ENCODE data around the gene KRT40. TPM values are rescaled to one million over a fixed set of nuclear protein-coding genes. Genes with fewer than 3 reads are reported as not detected.

KRT40 gene
- total RNA-seq (2021; ENCODE audit: unreplicated experiment) (not detected), Bru-seq, nascent RNA (percentile 6 among the genes with signal in this experiment), BruChase-seq, experiment 1, labeled RNA remaining after a 6-hour chase (not detected), BruChase-seq, experiment 2, labeled RNA remaining after a 2-hour chase (not detected)
- polyA plus RNA-seq (2012): 0.04 TPM in 1 of 2 replicates, not detected in the other
- long read RNA-seq: 0 reads

GRCh38 chr17:40984226-40984625 lies at the start of gene KRT40:
KRT40 (minus strand) TSS chr17:40984326; CDS start chr17:40984273, 53 bp downstream.
- Histone ChIP-seq H3K27ac (ENCODE audit: low read depth, low read length) (no peak within 1 kb of the TSS), H3K9ac (ENCODE audit: low read length) (no peak within 1 kb of the TSS), H3K27me3 (ENCODE audit: insufficient read depth, low read length) (no peaks in the 10 kb centered on the region), H4K20me1 (ENCODE audit: insufficient read depth) (no peaks in the 10 kb centered on the region), H3K9me2 (ENCODE audit: insufficient read depth) (no peaks in the 10 kb centered on the region), H3K4me1 (ENCODE audit: control insufficient read depth in 1 of 2, insufficient read depth in 2 of 2, low read length in 2 of 2) (peaks cover 4% of the 10 kb centered on the region in 2 experiments; a peak in 3 of 4 replicates), H3K9me3 (ENCODE audit: control insufficient read depth in 1 of 2, insufficient read depth in 1 of 2, low read depth in 1 of 2, low read length in 2 of 2) (peaks cover 0 to 8% of the 10 kb centered on the region in 2 experiments; a peak in 1 of 4 replicates), H2AFZ (ENCODE audit: low read depth, low read length, poor library complexity, severe bottlenecking) (peak within 1 kb of the TSS; percentile 31), H3K79me2 (ENCODE audit: insufficient read depth, low read length) (no peaks in the 10 kb centered on the region), H3K4me2 (ENCODE audit: low read length) (no peak within 1 kb of the TSS), H3K36me3 (ENCODE audit: control insufficient read depth in 1 of 2, insufficient read depth in 2 of 2, low read length in 2 of 2) (no peaks in the 10 kb centered on the region), H3K4me3 (replicated peaks in 1 of 2; ENCODE audit: low read depth in 1 of 2, low read length in 2 of 2) (no peak within 1 kb of the TSS)
- POLR2A ChIA-PET: no interaction called here
- intact Hi-C loops (cut with micrococcal nuclease): no loop called here
- ATAC-seq (no peak), DNase-seq (ENCODE audit: low read depth, low spot score) (no peak)
- no TSS peak for BruUV-seq (replicated peaks)
- TF ChIP-seq SP1 (IDR thresholded peaks at IDR 0.05; ENCODE audit: low read depth) (no peak), CBX3 (IDR thresholded peaks at IDR 0.05; ENCODE audit: low read depth) (no peak), EZH2 (IDR thresholded peaks at IDR 0.05) (no peak), CTCF (IDR thresholded peaks at IDR 0.05 in 2 of 3, conservative IDR thresholded peaks at IDR 0.05 in 1 of 3; ENCODE audit: borderline replicate concordance in 1 of 3, insufficient read depth in 1 of 3, low read depth in 2 of 3, low read length in 2 of 3) (no peak), RAD21 (IDR thresholded peaks at IDR 0.05; ENCODE audit: low read depth) (no peak), ELF1 (IDR thresholded peaks at IDR 0.05; ENCODE audit: borderline replicate concordance, low read depth) (no peak), EGR1 (IDR thresholded peaks at IDR 0.05; ENCODE audit: low read depth) (no peak), POLR2A (IDR thresholded peaks at IDR 0.05; ENCODE audit: borderline replicate concordance, extremely low read depth, insufficient read depth, insufficient read length) (no peak), ZNF274 (IDR thresholded peaks at IDR 0.05; ENCODE audit: low read depth, low read length) (no peak), CEBPB (IDR thresholded peaks at IDR 0.05; ENCODE audit: low read depth) (no peak), YY1 (IDR thresholded peaks at IDR 0.05; ENCODE audit: extremely low read depth, insufficient replicate concordance, low read depth, low read length) (no peak), MAX (IDR thresholded peaks at IDR 0.05) (no peak), TCF7L2 (IDR thresholded peaks at IDR 0.05; ENCODE audit: borderline replicate concordance, extremely low read depth, insufficient read depth, insufficient read length) (no peak), SRF (IDR thresholded peaks at IDR 0.05; ENCODE audit: low read depth) (no peak), POLR2AphosphoS5 (IDR thresholded peaks at IDR 0.05; ENCODE audit: low read depth, low read length) (no peak), SIN3A (IDR thresholded peaks at IDR 0.05; ENCODE audit: low read depth) (no peak), JUND (IDR thresholded peaks at IDR 0.05) (no peak)
- TF ChIP-seq, protein P1, sequence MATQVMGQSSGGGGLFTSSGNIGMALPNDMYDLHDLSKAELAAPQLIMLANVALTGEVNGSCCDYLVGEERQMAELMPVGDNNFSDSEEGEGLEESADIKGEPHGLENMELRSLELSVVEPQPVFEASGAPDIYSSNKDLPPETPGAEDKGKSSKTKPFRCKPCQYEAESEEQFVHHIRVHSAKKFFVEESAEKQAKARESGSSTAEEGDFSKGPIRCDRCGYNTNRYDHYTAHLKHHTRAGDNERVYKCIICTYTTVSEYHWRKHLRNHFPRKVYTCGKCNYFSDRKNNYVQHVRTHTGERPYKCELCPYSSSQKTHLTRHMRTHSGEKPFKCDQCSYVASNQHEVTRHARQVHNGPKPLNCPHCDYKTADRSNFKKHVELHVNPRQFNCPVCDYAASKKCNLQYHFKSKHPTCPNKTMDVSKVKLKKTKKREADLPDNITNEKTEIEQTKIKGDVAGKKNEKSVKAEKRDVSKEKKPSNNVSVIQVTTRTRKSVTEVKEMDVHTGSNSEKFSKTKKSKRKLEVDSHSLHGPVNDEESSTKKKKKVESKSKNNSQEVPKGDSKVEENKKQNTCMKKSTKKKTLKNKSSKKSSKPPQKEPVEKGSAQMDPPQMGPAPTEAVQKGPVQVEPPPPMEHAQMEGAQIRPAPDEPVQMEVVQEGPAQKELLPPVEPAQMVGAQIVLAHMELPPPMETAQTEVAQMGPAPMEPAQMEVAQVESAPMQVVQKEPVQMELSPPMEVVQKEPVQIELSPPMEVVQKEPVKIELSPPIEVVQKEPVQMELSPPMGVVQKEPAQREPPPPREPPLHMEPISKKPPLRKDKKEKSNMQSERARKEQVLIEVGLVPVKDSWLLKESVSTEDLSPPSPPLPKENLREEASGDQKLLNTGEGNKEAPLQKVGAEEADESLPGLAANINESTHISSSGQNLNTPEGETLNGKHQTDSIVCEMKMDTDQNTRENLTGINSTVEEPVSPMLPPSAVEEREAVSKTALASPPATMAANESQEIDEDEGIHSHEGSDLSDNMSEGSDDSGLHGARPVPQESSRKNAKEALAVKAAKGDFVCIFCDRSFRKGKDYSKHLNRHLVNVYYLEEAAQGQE (IDR thresholded peaks at IDR 0.05; ENCODE audit: low read depth): no peak
- TF ChIP-seq, protein P2, sequence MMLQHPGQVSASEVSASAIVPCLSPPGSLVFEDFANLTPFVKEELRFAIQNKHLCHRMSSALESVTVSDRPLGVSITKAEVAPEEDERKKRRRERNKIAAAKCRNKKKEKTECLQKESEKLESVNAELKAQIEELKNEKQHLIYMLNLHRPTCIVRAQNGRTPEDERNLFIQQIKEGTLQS (IDR thresholded peaks at IDR 0.05): no peak
- CTCF ChIA-PET: no interaction called here
- RAD21 ChIA-PET (ENCODE audit: low non-redundant PET in 1 of 2, low total read pairs in 2 of 2, uncharacterized antibody in 2 of 2, unreplicated experiment in 2 of 2): no interaction called here

Measured in HCT116 (cell line).